Stimulated activated CD8-positive, alpha-beta memory T cell treated with anti-CD3 and anti-CD28 coated beads, Interleukin-7, amount 100 ng/mL, for 4 hours (primary cell): ENCODE data around the gene PARP9.

ENCODE experiments used
- DNase-seq, 2 donors: peaks; one replicate each; pipeline ENCODE4 v3.0.0-alpha.2; 2020; ENCODE audit warnings: low read depth in 2 of 2

The PARP9 gene

GRCh38 chr3:122484985-122485384 is 79.1 kb downstream of the PARP9 start:
- no peak for DNase-seq

GRCh38 chr3:122481390-122481789 is 82.7 kb downstream of the PARP9 start:
- DNase-seq = no peak
